Erythroblast (primary cell): Measurements from ENCODE around the gene CDKN1B.

ENCODE experiments used
- DNase-seq, 2 experiments: peaks; one replicate each; lab custom pipeline; 2025; lab: John Stamatoyannopoulos, UW
- GATA1 ChIP-seq: IDR thresholded peaks from 2 replicates; pipeline ENCODE4 v1.6.1; 2011; ENCODE audit warnings: low read depth, mild to moderate bottlenecking, control low read depth, low read length, moderate library complexity
- POLR2A ChIP-seq: IDR thresholded peaks from 2 replicates; pipeline ENCODE4 v1.6.1; 2011; ENCODE audit warnings: mild to moderate bottlenecking, low read length

Gene CDKN1B

DNA sequence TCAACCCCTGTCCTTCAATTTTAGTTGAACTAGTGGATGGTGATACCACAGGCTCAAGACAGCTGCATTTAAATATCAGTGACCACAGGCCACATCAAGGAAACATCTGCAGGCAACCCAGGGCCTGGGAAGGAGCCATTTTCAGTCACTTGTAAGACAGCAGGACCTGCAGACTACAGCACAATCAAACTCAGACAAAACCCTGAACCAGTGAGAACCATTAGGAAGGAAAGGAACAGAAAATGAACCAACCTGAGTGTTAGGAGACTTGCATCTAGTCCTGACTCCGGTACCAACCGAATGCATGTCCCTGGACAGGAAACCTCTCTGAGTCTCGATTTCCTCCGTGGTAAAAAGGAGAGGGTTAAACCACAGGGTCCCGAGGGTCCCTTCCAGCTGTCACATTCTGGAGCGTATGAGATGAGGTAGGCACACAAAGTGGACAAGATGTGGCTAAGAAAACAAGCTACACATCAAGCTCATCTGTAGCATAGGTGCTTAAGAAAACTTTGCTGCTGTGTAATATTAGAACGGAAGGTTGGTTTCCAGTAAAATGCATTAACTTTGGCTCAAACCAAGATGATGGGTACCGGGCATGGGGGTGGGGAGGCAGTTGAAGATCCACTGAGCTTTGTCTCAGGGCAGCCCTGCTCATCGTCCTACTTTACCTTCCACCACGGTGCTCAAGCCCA is 1.6 kb upstream of the CDKN1B start:
- DNase-seq: peak; percentile 65 to 73
- TF ChIP-seq GATA1 (no peak), POLR2A (no peak)

DNA sequence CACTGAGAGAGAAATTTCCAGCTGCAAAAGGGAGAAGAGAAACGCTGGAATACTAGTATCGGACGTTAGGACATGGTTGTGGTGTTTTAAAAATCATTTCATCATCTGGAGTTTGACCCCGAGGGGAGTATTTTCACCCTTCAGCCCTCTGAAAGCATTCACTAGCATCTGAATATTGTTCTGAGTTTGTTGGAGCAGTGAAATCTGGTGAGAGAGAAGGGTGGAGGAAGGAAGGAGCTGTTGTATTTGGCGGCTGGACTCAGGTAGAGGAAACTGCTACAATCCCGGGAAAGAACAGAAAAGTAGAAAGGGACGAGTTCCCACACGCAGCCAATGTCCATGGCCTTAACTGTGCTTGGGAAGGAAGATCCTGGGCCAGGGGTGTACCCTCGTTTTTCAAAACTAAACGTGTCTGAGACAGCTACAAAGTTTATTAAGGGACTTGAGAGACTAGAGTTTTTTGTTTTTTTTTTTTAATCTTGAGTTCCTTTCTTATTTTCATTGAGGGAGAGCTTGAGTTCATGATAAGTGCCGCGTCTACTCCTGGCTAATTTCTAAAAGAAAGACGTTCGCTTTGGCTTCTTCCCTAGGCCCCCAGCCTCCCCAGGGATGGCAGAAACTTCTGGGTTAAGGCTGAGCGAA is 896 bp upstream of the CDKN1B start:
- TF ChIP-seq POLR2A (no peak), GATA1 (no peak)
- peak; percentile 64 to 81 for DNase-seq

DNA sequence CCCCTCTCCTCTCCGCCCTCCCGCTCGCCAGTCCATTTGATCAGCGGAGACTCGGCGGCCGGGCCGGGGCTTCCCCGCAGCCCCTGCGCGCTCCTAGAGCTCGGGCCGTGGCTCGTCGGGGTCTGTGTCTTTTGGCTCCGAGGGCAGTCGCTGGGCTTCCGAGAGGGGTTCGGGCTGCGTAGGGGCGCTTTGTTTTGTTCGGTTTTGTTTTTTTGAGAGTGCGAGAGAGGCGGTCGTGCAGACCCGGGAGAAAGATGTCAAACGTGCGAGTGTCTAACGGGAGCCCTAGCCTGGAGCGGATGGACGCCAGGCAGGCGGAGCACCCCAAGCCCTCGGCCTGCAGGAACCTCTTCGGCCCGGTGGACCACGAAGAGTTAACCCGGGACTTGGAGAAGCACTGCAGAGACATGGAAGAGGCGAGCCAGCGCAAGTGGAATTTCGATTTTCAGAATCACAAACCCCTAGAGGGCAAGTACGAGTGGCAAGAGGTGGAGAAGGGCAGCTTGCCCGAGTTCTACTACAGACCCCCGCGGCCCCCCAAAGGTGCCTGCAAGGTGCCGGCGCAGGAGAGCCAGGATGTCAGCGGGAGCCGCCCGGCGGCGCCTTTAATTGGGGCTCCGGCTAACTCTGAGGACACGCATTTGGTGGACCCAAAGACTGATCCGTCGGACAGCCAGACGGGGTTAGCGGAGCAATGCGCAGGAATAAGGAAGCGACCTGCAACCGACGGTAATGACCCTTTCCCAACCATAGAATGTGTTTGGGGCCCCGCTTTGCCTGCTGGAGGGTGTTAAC is 615 bp downstream of the CDKN1B start:
- TF ChIP-seq POLR2A (no peak), GATA1 (no peak)
- DNase-seq: peak; percentile 69 to 85

DNA sequence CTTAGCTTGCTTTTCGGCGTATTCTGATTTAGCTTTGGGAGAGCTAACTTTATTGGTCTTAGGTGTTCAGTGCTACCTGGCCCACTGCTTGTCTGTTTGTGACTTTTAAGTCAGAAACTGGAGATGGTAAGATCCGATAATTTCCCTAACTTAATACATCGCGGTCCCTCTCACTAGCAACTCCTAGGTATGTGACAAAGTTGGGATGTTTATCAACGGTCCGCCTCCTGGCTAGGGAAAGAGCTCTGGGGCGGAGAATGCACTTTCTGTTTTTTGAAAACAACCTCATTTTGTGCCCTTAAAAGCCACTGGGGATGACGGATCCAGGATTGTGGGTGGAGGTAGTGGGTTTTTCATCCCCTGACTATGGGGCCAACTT is 1.2 kb downstream of the CDKN1B start:
- peak; percentile 69 to 85 for DNase-seq
- TF ChIP-seq POLR2A: peak; percentile 42
- TF ChIP-seq GATA1: no peak

DNA sequence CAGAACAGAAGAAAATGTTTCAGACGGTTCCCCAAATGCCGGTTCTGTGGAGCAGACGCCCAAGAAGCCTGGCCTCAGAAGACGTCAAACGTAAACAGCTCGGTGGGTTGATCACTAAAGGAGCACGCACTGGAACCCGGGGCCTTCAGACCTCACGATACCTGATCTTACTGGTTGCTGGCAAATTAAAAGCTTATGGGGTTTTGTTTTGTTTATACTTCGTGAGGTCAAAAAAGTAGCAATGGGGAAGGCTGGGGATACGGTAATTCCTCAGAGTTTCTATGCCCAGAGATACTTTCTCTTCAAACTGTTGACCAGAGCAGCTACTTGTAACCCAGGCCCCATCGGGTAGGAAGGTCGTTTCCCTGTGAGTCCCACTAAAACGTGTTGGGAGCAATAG is 1.7 kb downstream of the CDKN1B start:
- DNase-seq: peak; percentile 54 to 71
- TF ChIP-seq POLR2A (no peak), GATA1 (no peak)

DNA sequence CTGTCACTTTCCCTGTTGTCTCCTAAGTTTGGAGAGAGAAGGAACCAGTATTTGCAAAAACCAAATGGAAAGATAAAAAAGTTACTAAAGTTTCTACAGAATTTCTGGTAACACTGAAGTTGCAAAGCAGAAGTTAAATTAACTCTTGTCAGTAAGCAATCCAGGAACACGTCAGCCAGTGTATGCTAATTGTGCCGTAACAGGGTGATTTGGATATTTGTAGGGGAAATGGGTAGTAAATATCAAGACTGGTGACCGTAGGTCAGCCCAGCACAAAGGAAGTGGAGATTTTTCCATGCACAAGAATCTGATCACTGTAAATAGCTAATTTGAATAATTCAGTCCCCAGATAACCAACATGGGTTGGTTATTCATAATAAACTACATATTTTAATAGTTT is 2.3 kb downstream of the CDKN1B start:
- peak; percentile 57 to 77 for DNase-seq
- TF ChIP-seq POLR2A: peak; percentile 56
- TF ChIP-seq GATA1: no peak

DNA sequence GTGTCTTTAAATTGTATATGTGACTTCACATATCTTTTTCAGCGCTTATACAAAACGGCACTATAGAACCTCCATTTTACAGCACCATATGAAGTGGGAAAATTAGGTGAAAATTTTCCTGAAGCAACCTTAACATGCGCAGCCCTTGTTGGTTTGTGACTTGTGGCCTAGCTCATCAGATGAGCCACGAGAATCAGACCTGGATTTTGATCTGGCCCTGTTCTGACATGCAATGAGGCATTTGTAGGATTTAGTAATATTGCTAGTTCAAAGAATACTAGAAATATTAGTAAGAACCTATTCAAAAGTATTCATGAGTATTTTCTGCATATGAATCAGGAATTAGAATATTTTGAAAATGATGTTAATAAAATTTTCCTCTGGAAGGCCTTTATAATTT is 2.9 kb downstream of the CDKN1B start:
- peak; percentile 18 to 45 for DNase-seq
- TF ChIP-seq POLR2A (no peak), GATA1 (no peak)

DNA sequence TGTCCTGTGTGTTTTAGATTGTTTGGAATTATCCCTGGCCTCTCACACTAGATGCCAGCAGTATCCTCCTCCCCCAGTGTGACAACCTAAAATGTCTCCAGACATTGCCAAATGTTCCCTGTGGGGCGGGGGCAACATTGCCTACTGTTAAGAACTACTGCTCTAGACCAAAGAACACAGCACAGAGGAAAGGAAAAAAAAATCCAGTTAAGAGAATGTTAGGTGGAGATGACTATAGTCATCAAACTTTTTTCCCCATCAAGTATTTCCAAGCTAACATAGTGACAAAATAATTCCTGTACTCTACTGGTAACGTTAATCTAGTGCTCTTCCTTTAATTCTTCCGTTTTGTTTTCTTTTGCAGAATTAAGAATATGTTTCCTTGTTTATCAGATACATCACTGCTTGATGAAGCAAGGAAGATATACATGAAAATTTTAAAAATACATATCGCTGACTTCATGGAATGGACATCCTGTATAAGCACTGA is 3.5 kb downstream of the CDKN1B start:
- TF ChIP-seq POLR2A (no peak), GATA1 (no peak)
- peak; percentile 24 to 33 for DNase-seq

DNA sequence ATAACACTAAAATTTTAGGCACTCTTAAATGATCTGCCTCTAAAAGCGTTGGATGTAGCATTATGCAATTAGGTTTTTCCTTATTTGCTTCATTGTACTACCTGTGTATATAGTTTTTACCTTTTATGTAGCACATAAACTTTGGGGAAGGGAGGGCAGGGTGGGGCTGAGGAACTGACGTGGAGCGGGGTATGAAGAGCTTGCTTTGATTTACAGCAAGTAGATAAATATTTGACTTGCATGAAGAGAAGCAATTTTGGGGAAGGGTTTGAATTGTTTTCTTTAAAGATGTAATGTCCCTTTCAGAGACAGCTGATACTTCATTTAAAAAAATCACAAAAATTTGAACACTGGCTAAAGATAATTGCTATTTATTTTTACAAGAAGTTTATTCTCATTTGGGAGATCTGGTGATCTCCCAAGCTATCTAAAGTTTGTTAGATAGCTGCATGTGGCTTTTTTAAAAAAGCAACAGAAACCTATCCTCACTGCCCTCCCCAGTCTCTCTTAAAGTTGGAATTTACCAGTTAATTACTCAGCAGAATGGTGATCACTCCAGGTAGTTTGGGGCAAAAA is 4.1 kb downstream of the CDKN1B start:
- peak; percentile 33 to 42 for DNase-seq
- no peak for TF ChIP-seq GATA1

DNA sequence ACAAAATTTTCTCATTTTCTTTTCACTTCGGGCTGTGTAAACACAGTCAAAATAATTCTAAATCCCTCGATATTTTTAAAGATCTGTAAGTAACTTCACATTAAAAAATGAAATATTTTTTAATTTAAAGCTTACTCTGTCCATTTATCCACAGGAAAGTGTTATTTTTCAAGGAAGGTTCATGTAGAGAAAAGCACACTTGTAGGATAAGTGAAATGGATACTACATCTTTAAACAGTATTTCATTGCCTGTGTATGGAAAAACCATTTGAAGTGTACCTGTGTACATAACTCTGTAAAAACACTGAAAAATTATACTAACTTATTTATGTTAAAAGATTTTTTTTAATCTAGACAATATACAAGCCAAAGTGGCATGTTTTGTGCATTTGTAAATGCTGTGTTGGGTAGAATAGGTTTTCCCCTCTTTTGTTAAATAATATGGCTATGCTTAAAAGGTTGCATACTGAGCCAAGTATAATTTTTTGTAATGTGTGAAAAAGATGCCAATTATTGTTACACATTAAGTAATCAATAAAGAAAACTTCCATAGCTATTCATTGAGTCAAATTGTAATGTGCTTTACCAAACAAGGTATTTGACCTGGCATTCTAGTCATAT is 4.8 kb downstream of the CDKN1B start:
- peak; percentile 12 for TF ChIP-seq POLR2A
- TF ChIP-seq GATA1: no peak
- no peak for DNase-seq

DNA sequence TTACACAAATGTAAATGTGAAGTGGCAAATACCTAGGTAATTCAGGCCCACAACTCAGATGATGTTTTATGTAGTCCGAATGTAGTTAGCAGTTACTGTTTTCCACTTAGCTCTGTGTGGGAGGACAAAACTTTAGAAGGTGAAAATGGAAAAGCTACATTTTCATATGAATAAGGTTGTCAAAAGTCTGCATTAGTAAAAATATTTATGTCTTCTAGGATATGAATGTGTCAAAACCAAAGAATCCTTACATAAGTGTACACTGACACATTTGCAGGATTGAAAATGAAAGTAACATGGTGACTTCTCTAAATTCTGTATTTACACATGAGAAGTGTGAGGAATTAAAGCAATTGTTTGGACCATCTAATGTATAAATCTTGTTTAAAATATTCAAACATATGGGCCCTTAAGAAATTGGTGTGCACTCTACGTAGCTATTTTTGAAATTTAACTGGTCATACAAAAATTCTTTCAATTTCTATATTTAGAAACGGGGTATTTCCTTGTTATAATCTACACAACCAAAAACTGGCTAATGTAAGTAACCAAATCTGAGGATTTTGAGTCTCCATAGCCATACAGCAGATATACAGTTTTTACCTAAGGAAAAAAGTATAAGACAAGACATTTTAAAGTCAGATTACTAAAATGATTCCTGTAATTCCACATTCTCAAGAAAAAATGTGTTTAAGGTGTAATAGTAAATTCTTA is 5.4 kb downstream of the CDKN1B start:
- TF ChIP-seq GATA1: no peak
- peak; percentile 20 for TF ChIP-seq POLR2A
- peak; percentile 63 to 68 for DNase-seq

DNA sequence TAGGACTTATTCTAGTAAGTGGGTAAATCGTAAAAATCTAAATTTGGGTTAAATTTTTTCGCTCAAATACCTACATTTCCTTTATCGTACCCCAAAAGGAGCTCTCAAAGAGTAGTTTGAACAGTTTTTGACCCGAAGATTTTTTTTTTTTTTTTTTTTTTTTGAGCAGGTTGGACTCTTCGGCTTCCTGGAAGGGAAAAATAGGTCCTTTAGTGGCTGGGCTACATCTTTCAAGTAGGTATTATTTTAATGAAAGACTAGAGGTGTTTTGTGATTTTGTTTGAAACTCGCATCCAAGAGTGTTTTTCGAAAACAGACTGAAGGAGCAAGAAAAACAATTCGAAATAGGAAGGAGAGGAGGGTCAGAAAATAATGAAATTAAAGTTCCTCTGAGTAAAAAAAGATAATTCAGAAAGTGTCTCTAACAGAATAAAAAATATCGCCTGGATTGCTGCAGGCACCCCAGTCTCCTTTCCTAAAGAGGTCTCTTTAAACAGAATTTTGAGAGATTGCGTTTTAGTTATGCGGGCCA is 6.0 kb downstream of the CDKN1B start:
- TF ChIP-seq GATA1 (no peak), POLR2A (no peak)
- peak; percentile 45 to 68 for DNase-seq
